ENCODE results near the gene CALR.
"Not testable (repeated sequence)": the region's sequence is repeated elsewhere in the genome, so short reads cannot be mapped to it uniquely, and the experiment has no call there.

CALR gene

DNA sequence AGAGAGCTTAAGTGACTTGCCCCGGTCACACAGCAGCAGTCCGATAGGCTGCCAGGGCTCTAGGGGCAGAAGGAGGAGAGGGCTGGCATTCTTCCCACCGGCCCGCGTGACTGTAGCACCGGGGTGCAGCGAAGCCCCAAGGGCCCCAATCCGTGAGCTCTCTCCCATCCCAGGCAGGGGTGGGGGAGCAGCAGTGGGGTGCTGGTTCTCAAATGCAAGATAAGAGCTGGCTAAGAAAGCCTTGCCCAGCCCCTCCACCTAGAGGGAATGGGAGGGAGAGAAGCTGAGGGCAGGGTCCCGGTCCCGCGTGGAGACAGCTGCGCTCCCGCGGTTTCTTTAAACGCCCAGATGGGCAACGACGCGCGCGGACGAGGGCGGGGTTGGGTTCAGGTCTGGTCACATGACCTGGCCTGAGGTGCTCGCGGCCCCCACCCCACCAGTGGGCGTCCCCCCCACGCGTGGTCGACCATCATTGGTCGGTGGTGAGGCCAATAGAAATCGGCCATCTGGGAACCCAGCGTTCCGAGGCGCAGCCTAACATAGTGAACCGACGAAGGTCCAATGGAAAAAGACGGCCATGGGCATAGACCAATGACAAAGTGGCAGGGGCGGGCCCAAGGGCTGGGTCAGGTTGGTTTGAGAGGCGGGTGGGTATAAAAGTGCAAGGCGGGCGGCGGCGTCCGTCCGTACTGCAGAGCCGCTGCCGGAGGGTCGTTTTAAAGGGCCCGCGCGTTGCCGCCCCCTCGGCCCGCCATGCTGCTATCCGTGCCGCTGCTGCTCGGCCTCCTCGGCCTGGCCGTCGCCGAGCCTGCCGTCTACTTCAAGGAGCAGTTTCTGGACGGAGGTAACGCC, at the start of gene CALR:
TSS of gene CALR (plus strand) at position 683 of the 852 bp plus-strand sequence. CDS start at position 754, 71 bp downstream.
- DNase-seq = peak; percentile 100

DNA sequence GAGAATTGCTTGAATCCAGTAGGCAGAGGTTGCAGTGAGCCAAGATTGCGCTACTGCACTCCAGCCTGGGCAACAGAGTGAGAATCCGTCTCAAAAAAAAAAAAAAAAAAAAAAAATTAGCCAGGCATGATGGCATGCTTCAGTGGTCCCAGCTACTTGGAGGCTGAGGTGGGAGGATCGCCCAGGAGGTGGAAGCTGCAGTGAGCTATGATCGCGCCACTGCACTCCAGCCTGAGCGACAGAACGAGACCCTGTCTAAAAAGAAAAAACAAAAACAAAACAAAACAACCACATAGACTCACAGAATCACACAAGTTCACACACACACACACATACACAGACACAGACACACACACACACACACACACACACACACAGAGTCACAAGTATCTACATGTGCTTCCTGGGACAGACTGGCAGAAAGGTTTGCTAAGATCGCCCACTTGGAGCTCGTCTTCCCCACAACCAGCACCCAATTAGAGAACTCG, 48.1 kb upstream of the CALR start:
- DNase-seq = not testable (repeated sequence)

DNA sequence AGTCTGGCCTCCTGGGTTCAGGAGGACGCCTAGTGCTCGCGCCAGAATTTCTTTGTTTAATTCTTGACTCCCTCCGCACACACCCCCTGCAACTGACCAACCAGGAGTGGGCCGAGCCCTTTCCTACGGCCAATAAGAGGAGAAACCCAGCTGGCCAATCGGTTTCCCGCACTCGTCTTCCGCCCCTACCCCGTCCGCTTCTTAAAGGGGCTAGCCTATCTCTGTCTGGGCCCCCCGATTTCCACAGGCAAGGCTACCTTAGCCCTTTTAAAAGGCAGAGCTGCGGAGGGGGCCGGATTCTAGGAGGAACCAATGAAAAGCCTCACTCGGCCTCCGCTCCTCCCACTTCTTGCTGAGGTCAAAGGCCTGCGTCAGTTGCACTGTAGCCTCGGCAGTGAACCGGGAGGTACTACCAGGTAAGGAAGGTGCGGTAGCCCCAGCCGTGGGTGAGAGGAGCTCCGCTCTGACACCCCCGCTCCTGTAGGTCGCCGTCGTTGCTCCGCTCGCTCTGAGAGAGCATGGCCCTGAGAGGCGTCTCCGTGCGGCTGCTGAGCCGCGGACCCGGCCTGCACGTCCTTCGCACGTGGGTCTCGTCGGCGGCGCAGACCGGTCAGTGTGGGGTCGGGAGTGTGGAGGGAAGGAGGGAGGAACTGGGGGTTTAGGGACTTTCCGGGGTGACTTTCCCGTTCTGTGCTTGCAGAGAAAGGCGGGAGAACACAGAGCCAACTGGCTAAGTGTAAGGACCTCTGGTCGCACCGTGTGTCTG, 47.4 kb upstream of the CALR start, which contains the start of gene GCDH:
TSS of gene GCDH (plus strand) at position 374 of the 766 bp plus-strand sequence. CDS start at position 519, 145 bp downstream.
- peak; percentile 98 for DNase-seq

DNA sequence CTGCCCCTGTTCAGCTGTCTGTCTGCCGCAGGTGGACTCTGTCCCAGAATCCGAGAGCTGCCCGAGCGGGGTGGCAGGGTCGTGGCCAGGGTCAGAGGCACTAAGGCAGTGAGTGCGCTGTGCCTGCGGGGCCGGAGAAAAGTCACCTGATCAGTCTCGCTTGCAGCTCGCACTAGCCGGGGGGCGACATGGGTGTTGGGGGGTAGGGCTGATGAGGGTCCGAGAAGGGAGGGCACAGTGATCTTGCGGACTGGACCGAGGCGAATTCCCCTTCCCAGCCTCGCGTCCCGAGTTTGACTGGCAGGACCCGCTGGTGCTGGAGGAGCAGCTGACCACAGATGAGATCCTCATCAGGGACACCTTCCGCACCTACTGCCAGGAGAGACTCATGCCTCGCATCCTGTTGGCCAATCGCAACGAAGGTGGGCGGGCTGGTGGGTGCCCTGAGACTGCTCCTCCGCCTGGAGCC, 46.8 kb upstream of the CALR start:
- no peak for DNase-seq

DNA sequence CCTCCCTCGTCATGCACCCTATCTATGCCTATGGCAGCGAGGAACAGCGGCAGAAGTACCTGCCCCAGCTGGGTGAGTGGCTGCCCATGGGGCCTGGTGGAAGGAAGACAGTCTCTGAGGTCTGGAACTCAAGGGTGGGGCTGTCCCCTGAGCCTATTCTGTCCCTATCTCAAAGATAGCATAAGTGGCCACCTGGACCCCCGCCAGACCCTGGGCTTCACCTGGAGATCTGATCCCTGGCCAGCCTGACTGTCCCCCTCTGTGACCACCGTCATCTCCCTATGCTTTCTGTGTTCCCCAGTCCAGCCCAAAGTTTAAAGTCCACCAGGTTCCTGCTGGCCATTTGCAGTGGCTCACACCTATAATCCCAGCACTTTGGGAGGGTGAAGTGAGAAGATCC, 44.8 kb upstream of the CALR start:
- DNase-seq = no peak

DNA sequence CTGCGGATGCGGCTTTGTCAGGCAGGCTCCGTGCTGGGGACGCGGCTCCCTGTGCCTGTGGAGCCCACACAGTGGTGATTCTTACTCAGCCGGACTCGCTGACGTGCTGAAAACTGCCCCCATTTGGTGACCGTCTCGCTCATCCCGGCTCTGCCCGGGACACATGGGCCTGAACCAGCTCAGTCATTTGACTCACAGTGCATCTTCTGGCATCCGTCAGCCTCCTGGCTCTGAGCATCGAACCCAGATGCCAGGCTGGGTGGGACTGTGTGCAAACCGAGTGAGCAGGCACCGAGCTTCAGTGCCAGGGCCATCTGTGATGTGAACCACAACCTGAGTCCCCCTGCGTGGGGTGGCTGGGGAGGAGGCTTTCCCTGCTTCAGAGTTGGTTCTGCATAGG, 41.9 kb upstream of the CALR start:
- no peak for DNase-seq

DNA sequence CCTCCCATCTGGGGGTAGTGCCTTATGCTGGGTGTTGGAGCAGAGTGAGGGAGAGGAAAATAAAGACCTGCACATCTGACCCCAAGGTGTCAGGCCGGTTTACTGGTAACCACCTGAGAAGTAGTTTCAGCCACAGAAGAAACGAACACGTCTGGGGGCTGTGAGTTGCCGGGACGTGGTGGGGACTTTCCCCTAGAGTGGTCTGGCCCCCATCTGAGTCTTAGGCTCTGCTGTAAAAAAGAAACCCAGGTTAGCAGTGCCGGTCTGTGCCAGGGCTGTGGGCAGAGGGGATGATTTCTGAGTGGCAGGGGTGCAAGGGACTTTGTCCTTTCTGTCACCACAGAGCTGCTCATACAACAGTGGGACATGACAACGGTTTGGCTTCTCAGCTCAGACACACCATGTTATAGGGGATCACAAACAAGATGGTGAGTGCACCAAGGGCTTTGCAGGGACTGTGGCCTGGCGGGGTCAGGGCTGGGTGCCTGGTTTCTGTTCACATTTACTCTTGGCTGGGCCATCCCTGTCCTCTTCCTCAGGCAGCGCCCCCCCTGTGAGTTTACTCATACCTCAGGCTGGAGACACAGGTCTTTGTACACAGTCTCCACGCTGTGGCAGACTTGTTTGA, 38.4 kb upstream of the CALR start:
- no peak for DNase-seq

DNA sequence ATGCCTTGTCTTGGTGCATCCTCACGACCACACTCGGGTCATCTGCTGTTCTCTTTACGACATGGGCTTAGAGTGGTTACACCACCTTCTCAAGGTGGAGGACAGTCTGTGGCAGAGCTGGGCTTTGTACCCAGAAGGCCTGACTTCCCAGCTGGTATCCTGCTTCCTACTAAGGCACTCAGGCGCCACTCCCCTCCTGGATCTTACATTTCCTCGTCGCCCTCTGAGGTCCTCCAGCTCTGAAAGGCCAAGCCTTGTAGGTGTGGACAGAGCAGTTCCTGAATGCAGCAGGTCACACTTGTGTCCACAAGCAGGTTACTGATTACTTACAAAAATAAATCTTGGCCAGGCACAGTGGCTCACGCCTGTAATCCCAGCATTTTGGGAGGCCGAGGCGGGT, 31.2 kb upstream of the CALR start:
- no peak for DNase-seq

DNA sequence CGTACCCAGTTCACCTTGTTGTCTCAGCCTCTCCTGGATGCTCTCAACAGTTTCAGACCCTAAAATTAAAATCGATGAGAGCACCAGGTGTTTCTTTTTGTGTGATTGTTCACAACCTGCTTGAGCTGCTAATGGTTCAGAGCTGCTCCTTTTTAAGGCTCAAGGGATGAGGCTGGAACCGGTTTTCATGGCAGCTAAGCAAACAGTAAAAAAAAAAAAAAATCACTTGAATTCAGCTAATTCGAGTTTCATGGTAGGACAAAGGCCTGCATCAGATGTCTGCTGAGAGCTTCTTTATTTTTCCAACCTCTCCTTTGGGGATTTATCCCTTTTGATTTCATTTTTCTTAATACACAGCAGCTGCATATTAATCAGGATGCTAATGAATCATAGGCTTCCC, 25.8 kb upstream of the CALR start:
- no peak for DNase-seq

DNA sequence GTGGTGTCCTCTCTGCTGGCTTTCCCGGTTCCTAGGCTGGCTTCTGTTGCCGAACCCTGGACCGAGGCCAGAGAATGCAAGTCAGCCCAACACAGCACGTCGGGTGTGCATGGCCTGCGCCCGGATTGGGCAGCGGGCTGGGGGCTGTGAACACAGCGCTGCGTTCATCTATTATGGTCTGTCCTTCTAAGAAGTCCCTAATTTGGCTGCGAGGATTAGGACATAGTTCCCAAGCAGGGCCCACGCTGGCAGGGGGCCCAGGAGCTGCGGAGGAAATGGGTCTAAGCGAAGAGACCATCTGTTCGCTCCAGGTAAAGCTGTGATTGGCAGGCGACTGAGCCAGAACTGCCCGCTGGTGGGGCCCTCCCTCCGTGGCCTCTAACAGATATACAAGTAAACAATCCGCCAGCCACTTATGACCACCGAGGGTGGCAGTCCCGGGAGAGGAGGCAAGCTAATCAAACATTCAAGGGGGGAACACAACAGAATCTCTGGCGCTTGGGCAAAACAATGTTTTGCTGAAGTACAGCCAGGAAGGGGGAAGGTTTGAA, 25.3 kb upstream of the CALR start:
- DNase-seq = no peak

DNA sequence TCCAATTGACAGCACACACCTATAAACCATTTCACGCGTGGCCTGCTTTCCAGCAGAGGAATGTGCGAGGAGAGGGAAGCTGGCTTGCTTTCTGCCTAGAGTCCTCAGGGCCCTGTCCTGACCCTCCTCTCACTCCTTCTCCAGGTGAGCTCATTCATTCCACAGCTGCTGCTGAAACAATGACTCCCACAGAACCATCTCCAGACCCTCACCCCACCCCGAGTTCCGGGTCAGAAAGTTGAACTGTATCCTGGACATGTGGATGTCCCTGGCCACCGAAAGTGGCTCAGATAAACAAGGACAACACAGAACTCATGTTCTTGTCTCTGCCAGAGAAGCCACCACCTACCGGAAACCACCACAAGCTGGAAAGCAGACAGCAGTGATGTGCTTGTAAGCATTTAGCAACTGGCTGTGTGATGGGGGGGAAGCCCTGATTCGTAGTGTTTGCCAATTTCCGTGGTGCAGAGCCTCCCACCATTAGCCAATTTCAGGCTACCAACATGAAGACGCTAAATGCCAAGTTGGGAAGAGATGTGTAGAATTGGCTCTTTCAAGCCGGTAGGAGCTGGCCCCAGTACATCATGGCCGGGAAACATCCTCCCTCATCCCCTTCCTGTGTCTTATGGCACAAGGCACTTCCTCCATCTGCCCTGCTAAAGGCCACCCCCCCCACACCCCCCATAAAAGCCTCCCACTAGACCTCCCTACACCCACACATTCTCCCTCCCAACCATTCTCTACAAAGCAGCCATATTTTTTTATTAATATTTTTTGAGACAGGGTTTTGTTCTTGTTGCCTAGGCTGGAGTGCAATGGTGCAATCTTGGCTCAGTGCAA, 24.3 kb upstream of the CALR start:
- DNase-seq = peak; percentile 47

DNA sequence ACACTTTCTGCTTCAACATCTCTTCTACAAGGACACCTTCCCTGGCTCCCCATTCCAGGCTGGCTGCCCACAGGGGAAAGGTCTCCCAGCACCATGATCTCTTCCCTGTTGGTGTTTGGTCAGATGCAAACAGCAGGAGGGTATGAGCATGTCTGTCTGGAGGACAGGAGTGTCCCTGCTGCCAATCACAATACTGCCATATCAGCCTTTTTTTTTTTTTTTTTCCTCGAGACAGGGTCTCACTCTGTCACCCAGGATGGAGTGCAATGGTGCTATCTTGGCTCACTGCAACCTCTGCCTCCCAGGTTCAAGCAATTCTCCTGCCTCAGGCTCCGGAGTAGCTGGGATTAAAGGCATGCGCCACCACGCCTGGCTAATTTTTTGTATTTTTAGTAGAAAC, 22.5 kb upstream of the CALR start:
- DNase-seq = not testable (repeated sequence)

DNA sequence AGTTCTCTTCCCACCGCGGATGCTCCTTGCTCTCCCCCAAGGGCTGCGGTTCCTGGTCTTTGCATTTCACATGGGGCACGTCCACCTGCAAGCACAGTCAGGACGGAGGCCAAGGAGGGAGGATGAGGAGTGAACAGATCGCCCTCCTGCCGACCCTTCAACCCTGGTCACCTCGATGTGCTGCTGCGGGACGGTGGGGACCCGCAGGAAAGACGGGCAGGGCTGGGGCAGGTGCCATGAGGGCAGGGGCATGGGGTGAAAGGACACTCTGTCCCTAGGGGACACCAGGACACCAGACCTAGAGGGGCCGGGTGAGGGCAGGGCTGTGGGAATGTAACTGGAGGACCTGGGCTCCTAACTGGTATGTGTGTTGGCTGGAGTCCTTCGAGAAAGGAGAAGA, 20.2 kb upstream of the CALR start:
- DNase-seq = no peak

DNA sequence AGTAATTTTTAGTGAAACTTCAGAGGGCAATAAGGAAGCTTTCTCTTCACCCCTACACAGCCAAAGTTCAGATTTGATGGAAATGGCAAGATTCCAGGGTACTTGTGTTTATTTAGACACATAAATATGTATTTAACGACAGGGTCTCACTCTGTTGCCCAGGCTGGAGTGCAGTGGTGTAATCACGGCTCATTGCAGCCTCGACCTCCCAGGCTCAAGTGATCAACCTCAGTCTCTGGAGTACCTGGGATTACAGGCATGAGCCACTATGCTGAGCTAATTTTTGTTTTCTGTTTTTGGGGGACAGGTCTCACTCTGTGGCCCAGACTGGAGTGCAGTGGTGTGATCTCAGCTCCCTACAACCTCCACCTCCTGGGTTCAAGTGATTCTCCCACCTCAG, 17.4 kb upstream of the CALR start:
- no peak for DNase-seq

DNA sequence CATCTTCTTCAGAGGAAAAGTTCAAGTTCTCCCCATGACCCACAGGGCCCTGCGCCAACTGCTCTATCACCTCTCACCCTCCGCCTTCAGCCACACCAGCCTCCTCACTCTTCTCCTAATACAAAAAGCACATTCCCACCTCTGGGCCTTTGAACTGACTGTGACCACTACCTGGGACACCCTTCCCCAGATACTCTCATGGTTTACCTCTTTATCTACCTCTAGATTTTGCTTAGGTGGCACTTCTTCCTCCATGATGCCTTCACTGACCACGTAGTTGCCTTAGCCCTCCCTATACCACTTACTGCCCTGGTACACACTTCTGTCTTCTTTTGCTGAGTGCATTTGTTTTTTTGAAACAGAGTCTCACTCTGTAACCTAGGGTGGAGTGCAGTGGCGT, 15.4 kb upstream of the CALR start:
- DNase-seq = no peak

DNA sequence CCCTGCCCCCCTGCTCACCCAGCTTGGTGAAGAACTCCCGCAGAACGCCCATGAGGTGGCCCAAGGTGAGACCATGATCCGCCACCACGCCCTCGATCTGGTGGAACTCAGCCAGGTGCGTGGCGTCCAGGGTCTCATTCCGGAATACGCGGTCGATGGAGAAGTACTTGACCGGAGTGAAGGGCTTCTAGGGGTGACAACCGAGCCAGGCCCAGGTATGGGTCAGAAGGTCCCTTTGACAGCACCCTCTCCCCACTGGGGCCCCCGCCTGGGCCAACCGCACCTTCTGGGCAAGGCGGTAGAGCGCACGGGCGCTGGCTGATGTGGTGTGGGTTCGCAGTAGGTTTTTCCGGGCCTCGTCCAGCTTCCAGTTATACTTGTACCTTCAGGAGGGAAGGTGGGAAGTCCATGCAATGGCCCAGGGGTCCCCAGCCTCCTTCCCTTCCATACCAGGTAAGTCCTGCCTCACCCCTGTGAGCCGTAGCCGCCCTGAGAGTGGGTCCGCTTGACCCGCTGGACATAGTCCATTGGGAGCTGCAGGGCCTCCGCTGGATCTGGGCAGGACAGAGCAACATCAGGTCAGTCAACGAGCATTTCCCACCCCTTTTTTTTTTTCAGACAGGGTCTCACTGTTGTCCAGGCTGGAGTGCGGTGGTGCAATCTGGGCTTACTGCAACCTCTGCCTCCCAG, 13.6 kb upstream of the CALR start:
- no peak for DNase-seq

DNA sequence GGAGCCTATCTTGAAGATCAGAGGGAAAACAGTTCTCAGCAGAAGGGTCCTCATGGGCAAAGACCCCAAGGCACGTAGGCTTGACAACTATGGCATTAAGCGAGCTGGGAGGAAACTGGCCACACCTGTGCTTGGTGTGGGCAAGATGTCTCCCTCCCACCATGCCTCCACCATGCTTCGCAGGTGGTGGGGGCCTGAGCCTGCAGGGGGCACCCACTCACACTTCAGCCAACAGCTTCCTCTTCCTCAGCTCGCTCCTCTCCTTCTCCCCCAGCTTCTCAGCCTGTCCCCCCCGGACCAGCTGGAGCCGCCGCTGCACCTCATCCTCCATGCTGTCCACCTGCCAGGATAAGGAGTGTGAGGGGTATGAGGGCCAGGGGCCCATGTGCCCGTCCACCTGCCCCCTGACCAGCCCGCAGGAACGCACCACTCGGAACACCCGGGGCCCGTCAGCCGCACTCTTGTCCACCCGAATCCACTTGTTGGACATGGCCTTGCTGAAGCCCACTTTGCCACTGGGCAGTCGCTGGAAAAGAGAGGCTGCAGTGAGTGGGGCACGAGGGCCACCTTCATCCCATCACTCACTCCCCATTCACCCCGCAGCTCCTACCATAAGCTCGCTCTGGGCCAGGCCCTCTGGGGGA, 8.3 kb upstream of the CALR start:
- DNase-seq = no peak

DNA sequence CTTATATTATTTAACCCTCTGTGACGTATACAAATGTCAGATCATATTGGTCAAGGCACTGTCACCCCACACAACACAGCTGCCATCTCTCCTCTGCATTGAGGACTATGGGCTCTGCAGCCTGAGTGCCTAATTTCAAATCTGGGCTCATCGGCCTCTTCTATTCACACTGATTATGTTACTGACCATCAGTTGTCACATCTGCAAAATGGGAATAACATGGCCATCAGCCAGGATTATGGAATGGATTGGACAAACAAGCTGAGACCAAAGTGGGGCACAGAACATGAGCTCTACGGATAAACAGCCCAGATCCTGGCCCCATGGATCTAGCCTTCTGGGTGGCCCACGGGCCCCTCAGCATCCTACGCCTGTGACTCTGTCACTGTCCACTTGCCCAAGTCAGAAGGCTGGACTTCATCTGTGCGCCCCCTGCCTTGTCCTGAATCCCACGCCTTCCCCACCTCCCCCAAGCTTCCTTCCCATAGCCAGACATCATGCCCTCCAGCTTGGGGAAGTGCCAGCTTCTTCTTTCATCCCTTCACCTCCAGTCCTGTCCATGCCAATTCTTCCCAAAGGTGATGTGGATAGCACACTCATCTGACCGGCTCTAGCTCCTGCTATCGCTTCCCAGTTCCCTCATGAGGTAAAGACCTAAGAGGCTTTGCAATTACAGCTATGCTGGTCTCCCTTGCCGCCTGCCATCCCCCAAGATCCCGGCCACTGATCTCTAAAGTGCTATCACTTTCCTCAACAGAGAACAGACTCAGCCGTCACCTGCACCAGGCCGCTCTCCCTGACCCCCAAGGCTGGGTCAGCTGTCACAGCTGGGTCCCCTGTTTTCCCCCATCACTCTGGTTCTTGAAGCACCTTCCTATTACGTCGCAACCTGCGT, 5.8 kb upstream of the CALR start:
- DNase-seq = no peak

DNA sequence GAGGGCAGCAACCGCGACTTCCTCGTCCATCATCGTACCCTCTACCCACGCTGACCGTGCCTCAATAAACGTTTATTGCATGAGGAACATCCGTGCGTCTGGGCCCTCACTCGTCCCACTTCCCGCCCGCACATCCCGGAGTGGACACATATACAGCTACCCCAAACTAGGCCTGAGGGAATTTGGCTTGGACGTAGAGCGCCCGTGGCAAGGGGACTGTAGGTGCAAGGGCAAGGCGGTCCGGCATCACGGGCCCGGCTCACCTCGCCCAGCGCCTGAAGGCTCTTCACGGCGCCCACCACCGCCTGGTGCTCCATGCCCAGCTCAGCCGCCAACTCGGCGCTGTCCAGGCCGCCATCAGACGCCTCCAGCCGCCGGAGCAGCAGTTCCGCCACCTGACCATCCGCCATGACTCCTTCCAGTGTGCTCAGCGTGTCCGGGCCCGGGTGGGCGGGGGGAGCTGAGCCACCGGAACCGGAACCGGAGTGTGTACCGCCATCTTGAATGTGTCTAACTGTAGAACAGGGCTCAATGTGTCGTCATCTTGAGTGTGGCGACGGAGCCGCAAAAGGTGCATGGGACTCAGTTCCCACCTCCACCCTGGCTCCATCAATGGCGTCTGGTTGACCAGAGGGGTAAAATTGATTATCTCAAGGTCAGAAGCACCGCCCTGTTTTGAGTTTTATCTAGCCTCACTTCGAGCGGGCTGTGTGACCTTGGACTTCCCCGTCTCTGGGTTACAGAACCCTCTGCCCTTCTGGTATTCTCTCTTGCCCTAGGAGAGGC, 4.9 kb upstream of the CALR start, which contains the start of gene FARSA:
TSS of gene FARSA (minus strand) at position 425 of the 786 bp plus-strand sequence. CDS start at position 410, 15 bp downstream.
- peak; percentile 93 for DNase-seq

All from stimulated activated CD4-positive, alpha-beta T cell treated with anti-CD3 and anti-CD28 coated beads, Interleukin-15, amount 100 ng/mL, for 24 hours (primary cell).